ENCODE measurements around the gene NTMT2. TPM values are rescaled to one million over a fixed set of nuclear protein-coding genes. Genes with fewer than 3 reads are reported as not detected.

The NTMT2 gene
- total RNA-seq, 2 donors from 2014 or later, result 1.2 TPM; not detected in 1

- Histone ChIP-seq H3K27me3 (ENCODE audit: control insufficient read depth, insufficient read depth, low read length, poor library complexity, severe bottlenecking) (no peaks in the 10 kb centered on the region), H3K27ac (ENCODE audit: low read depth, low read length) (no peak overlapping the region), H3K36me3 (ENCODE audit: control insufficient read depth, insufficient read depth, low read length) (no peaks in the 10 kb centered on the region), H3K4me3 (ENCODE audit: low read length) (no peak overlapping the region), H3K9ac (ENCODE audit: extremely low read depth, low read length, poor library complexity, severe bottlenecking) (no peak overlapping the region), H3K4me1 (ENCODE audit: control insufficient read depth, insufficient read depth, low read length) (no peaks in the 10 kb centered on the region), H3K9me3 (ENCODE audit: control insufficient read depth, low read length) (no peaks in the 10 kb centered on the region)
- Mint-ChIP-seq H3K4me1 (no peaks in the 10 kb centered on the region), H3K4me3 (no peak overlapping the region), H3K27me3 (ENCODE audit: insufficient read depth) (no peaks in the 10 kb centered on the region), H3K36me3 (ENCODE audit: low read depth) (no peaks in the 10 kb centered on the region), H3K9me3 (peaks cover 3% of the 10 kb centered on the region), H3K27ac (no peak overlapping the region)
- TF ChIP-seq CTCF (conservative IDR thresholded peaks at IDR 0.05), result no peak
- no peak for DNase-seq
- WGBS, 2 experiments (ENCODE audit: insufficient coverage in 1 of 2, insufficient read length in 1 of 2), result 40 to 89% methylated on average over 1 of the region's 1 CpG
Measured at GRCh38 chr1:170194451-170194850, 48.7 kb downstream of the NTMT2 start.

- DNase-seq, result no peak
- no peaks in the 10 kb centered on the region for H3K27me3 Mint-ChIP-seq (ENCODE audit: insufficient read depth)
- Histone ChIP-seq H3K27ac (ENCODE audit: low read depth, low read length) (no peak overlapping the region), H3K36me3 (ENCODE audit: control insufficient read depth, insufficient read depth, low read length) (no peaks in the 10 kb centered on the region), H3K4me3 (ENCODE audit: low read length) (no peak overlapping the region), H3K9ac (ENCODE audit: extremely low read depth, low read length, poor library complexity, severe bottlenecking) (no peak overlapping the region), H3K9me3 (ENCODE audit: control insufficient read depth, low read length) (no peaks in the 10 kb centered on the region), H3K27me3 (ENCODE audit: control insufficient read depth, insufficient read depth, low read length, poor library complexity, severe bottlenecking) (no peaks in the 10 kb centered on the region), H3K4me1 (ENCODE audit: control insufficient read depth, insufficient read depth, low read length) (no peaks in the 10 kb centered on the region)
- H3K4me1 Mint-ChIP-seq, result no peaks in the 10 kb centered on the region
- H3K36me3 Mint-ChIP-seq (ENCODE audit: low read depth), result no peaks in the 10 kb centered on the region
- WGBS, 2 experiments (ENCODE audit: insufficient coverage in 1 of 2, insufficient read length in 1 of 2), result 94 to 100% methylated on average over 1 to 2 of the region's 2 CpGs
- TF ChIP-seq CTCF (conservative IDR thresholded peaks at IDR 0.05), result no peak
- H3K27ac Mint-ChIP-seq, result no peak overlapping the region
- no peaks in the 10 kb centered on the region for H3K9me3 Mint-ChIP-seq
- H3K4me3 Mint-ChIP-seq, result no peak overlapping the region
Measured at GRCh38 chr1:170196490-170197236, 50.9 kb downstream of the NTMT2 start.

- H3K4me1 Mint-ChIP-seq, result no peaks in the 10 kb centered on the region
- TF ChIP-seq CTCF (conservative IDR thresholded peaks at IDR 0.05), result no peak
- no peak overlapping the region for H3K4me3 Mint-ChIP-seq
- 89 to 100% methylated on average over 1 of the region's 1 CpG for WGBS, 2 experiments (ENCODE audit: insufficient coverage in 1 of 2, insufficient read length in 1 of 2)
- no peak overlapping the region for H3K27ac Mint-ChIP-seq
- no peaks in the 10 kb centered on the region for H3K27me3 ChIP-seq (ENCODE audit: control insufficient read depth, insufficient read depth, low read length, poor library complexity, severe bottlenecking)
- H3K36me3 ChIP-seq (ENCODE audit: control insufficient read depth, insufficient read depth, low read length), result no peaks in the 10 kb centered on the region
- H3K27me3 Mint-ChIP-seq (ENCODE audit: insufficient read depth), result no peaks in the 10 kb centered on the region
- no peaks in the 10 kb centered on the region for H3K9me3 Mint-ChIP-seq
- no peak overlapping the region for H3K27ac ChIP-seq (ENCODE audit: low read depth, low read length)
- no peaks in the 10 kb centered on the region for H3K9me3 ChIP-seq (ENCODE audit: control insufficient read depth, low read length)
- no peak overlapping the region for H3K9ac ChIP-seq (ENCODE audit: extremely low read depth, low read length, poor library complexity, severe bottlenecking)
- H3K36me3 Mint-ChIP-seq (ENCODE audit: low read depth), result no peaks in the 10 kb centered on the region
- H3K4me1 ChIP-seq (ENCODE audit: control insufficient read depth, insufficient read depth, low read length), result no peaks in the 10 kb centered on the region
- H3K4me3 ChIP-seq (ENCODE audit: low read length), result no peak overlapping the region
- DNase-seq, result no peak
Measured at GRCh38 chr1:170198090-170198489, 52.3 kb downstream of the NTMT2 start.
